PC-9 (cell line): ENCODE results near the gene FURIN.

Experiments
- EZH2 ChIP-seq: fragments of 200-600 bp; sonication (generic); IDR thresholded peaks from 2 replicates; pipeline ENCODE4 v1.8.0; 2017; ENCODE audit warnings: antibody characterized with exemption, low read depth
- TF ChIP-seq, protein P1 (sequence below): fragments of 200-600 bp; sonication (generic); conservative IDR thresholded peaks from 2 replicates; pipeline ENCODE4 v1.6.1; 2017; ENCODE audit warnings: mixed run types, antibody characterized with exemption, mild to moderate bottlenecking, moderate library complexity

DNA sequence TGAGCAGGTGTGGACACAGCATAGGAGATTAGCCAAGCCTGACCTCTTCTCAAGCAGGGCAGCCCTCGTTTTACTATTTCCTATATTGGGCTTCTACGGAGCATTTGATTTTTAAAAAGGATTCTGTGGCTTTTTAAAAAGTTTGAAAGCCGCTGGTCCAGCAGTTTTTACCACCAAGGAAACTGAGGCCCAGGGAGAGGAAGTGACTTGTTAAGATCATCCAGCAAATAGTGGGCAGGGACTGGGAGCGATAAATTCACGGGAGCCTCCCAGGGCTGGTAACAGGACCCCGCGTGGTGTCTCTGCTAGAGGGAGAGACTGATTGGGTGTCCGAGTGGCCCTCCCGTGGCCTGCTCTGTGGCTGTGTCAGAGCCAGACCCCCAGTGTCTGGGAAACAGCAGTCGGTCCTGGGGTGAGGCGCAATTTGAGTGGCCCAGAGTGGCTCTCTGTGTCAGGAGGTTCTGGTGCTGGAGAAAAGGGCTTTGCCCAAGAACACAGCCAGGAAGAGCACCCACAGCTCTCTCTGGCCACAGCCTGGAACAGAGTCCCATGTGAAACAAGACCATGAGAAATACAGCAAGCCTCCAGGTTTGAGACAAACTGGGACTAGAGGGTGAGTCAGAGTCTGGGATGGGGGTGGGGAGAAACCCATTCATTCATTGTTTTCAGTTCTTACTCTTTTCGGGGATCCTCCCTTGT is 4.2 kb downstream of the FURIN start:
- TF ChIP-seq, protein P1, sequence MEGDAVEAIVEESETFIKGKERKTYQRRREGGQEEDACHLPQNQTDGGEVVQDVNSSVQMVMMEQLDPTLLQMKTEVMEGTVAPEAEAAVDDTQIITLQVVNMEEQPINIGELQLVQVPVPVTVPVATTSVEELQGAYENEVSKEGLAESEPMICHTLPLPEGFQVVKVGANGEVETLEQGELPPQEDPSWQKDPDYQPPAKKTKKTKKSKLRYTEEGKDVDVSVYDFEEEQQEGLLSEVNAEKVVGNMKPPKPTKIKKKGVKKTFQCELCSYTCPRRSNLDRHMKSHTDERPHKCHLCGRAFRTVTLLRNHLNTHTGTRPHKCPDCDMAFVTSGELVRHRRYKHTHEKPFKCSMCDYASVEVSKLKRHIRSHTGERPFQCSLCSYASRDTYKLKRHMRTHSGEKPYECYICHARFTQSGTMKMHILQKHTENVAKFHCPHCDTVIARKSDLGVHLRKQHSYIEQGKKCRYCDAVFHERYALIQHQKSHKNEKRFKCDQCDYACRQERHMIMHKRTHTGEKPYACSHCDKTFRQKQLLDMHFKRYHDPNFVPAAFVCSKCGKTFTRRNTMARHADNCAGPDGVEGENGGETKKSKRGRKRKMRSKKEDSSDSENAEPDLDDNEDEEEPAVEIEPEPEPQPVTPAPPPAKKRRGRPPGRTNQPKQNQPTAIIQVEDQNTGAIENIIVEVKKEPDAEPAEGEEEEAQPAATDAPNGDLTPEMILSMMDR = no peak
- TF ChIP-seq EZH2 = no peak
